Fibroblast of lung (primary cell): ENCODE results near the gene ELAVL1.

Experiments used
- CTCF ChIP-seq, 2 donors: IDR thresholded peaks in 1 of 2; conservative IDR thresholded peaks in 1 of 2; 1 replicate in 1 of 2; 2 replicates in 1 of 2; pipeline ENCODE4 v1.5.1; 2011 to 2012; ENCODE audit warnings: low read length in 2 of 2, control low read depth in 1 of 2, inconsistent platforms in 1 of 2, low read depth in 1 of 2, mild to moderate bottlenecking in 1 of 2
- EZH2 ChIP-seq: IDR thresholded peaks from 2 replicates; pipeline ENCODE4 v1.5.1; 2012; ENCODE audit warnings: low read length, control low read depth, mild to moderate bottlenecking; ENCODE audit errors: missing control alignments

GRCh38 chr19:7930765-7931164, 74.7 kb downstream of the ELAVL1 start:
- TF ChIP-seq CTCF (conservative IDR thresholded peaks at IDR 0.05 in 1 of 2, IDR thresholded peaks at IDR 0.05 in 1 of 2; ENCODE audit: low read depth in 1 of 2, low read length in 2 of 2) (no peak), EZH2 (no peak)
